SK-N-MC (cell line): ENCODE measurements around the gene CCDC38.
A peak's percentile ranks its signal among the peaks of the same experiment; 100 is the strongest.

ENCODE experiments used
- DNase-seq: peaks from one replicate; pipeline ENCODE4 v3.0.0-alpha.2; 2011; ENCODE audit warnings: low read depth, low spot score
- H3K27ac ChIP-seq: fragments of 200-600 bp; sonication (generic); 2 replicates; pipeline ENCODE4 v1.5.1; 2016; ENCODE audit warnings: mixed run types
- H3K36me3 ChIP-seq: fragments of 200-600 bp; sonication (generic); 2 replicates; pipeline ENCODE4 v1.6.1; 2017; ENCODE audit warnings: antibody characterized with exemption, low read length, mixed read lengths; ENCODE audit not compliant: insufficient read depth
- H3K4me3 ChIP-seq: fragments of 200-600 bp; sonication (generic); 2 replicates; pipeline ENCODE4 v1.5.1; 2016
- H3K9ac ChIP-seq: fragments of 200-600 bp; sonication (generic); 2 replicates; pipeline ENCODE4 v1.8.0; 2017; ENCODE audit warnings: mixed run types, mixed read lengths; ENCODE audit not compliant: insufficient read length
- H3K9me3 ChIP-seq: fragments of 200-600 bp; sonication (generic); 2 replicates; pipeline ENCODE4 v1.6.1; 2017; ENCODE audit warnings: low read depth, mild to moderate bottlenecking, antibody characterized with exemption, low read length, moderate library complexity, mixed read lengths
- EZH2 ChIP-seq: fragments of 200-600 bp; sonication (generic); IDR thresholded peaks from one replicate; pipeline ENCODE4 v1.6.1; 2017; ENCODE audit warnings: antibody characterized with exemption
- FOXP2 ChIP-seq: optimal IDR thresholded peaks from 2 replicates; pipeline ENCODE3; 2011; ENCODE audit warnings: mild to moderate bottlenecking, moderate library complexity; ENCODE audit not compliant: insufficient read depth; ENCODE audit errors: extremely low read length, control extremely low read depth
- POLR2AphosphoS5 ChIP-seq: IDR thresholded peaks from 2 replicates; pipeline ENCODE4 v1.6.1; 2012; ENCODE audit warnings: mild to moderate bottlenecking, low read depth, low read length, borderline replicate concordance

The CCDC38 gene

GRCh38 chr12:95951515-95951914 is 9.1 kb upstream of the CCDC38 start:
- Histone ChIP-seq H3K27ac (no peak overlapping the region), H3K9me3 (no peaks in the 10 kb centered on the region), H3K9ac (no peak overlapping the region), H3K4me3 (no peak overlapping the region), H3K36me3 (no peaks in the 10 kb centered on the region)
- no peak for DNase-seq
- no peak for TF ChIP-seq EZH2

GRCh38 chr12:95949477-95950206 is 7.2 kb upstream of the CCDC38 start:
- TF ChIP-seq POLR2AphosphoS5 (no peak), EZH2 (no peak), FOXP2 (no peak)
- Histone ChIP-seq H3K27ac (no peak overlapping the region), H3K9me3 (no peaks in the 10 kb centered on the region), H3K36me3 (no peaks in the 10 kb centered on the region), H3K9ac (no peak overlapping the region), H3K4me3 (no peak overlapping the region)
- no peak for DNase-seq

GRCh38 chr12:95944108-95944704 is 1.8 kb upstream of the CCDC38 start:
- H3K4me3 ChIP-seq: no peak overlapping the region
- no peak overlapping the region for H3K9ac ChIP-seq
- no peaks in the 10 kb centered on the region for H3K36me3 ChIP-seq
- no peak for TF ChIP-seq FOXP2
- TF ChIP-seq POLR2AphosphoS5: no peak
- no peak for TF ChIP-seq EZH2
- DNase-seq: no peak
- no peaks in the 10 kb centered on the region for H3K9me3 ChIP-seq
- H3K27ac ChIP-seq: no peak overlapping the region

- Histone ChIP-seq H3K9me3 (no peaks in the 10 kb centered on the region), H3K36me3 (no peaks in the 10 kb centered on the region), H3K4me3 (peak within 1 kb of the TSS; percentile 92), H3K27ac (no peak within 1 kb of the TSS), H3K9ac (peak within 1 kb of the TSS; percentile 92)
- TF ChIP-seq EZH2 (no peak), FOXP2 (no peak), POLR2AphosphoS5 (no peak; the same call in 1 of the 2 replicates)
- no peak for DNase-seq
Observed at GRCh38 chr12:95943330-95943842, 972 bp upstream of the CCDC38 start, which contains the start of gene AMDHD1. Gene AMDHD1, plus strand, starts transcription at chr12:95943331. Its CDS starts 68 bp downstream, at chr12:95943399.

GRCh38 chr12:95942101-95942523 is 302 bp downstream of the CCDC38 start:
- Histone ChIP-seq H3K9me3 (no peaks in the 10 kb centered on the region), H3K27ac (no peak overlapping the region), H3K9ac (peak overlapping the region; percentile 92), H3K36me3 (no peaks in the 10 kb centered on the region), H3K4me3 (peak overlapping the region; percentile 92)
- TF ChIP-seq FOXP2: no peak
- TF ChIP-seq POLR2AphosphoS5: no peak
- TF ChIP-seq EZH2: no peak
- DNase-seq: no peak

- Histone ChIP-seq H3K9ac (no peak overlapping the region), H3K36me3 (no peaks in the 10 kb centered on the region), H3K27ac (no peak overlapping the region), H3K4me3 (no peak overlapping the region), H3K9me3 (no peaks in the 10 kb centered on the region)
- no peak for TF ChIP-seq POLR2AphosphoS5
- no peak for TF ChIP-seq EZH2
- TF ChIP-seq FOXP2: no peak
- no peak for DNase-seq
Observed at GRCh38 chr12:95940514-95940913, 1.9 kb downstream of the CCDC38 start.

- no peaks in the 10 kb centered on the region for H3K9me3 ChIP-seq
- H3K27ac ChIP-seq: no peak overlapping the region
- H3K36me3 ChIP-seq: no peaks in the 10 kb centered on the region
- TF ChIP-seq POLR2AphosphoS5 (no peak), EZH2 (no peak), FOXP2 (no peak)
- DNase-seq: no peak
- H3K9ac ChIP-seq: no peak overlapping the region
- H3K4me3 ChIP-seq: no peak overlapping the region
Observed at GRCh38 chr12:95922231-95922630, 20.2 kb downstream of the CCDC38 start.

GRCh38 chr12:95919110-95919509 is 23.3 kb downstream of the CCDC38 start:
- Histone ChIP-seq H3K9me3 (no peaks in the 10 kb centered on the region), H3K27ac (no peak overlapping the region), H3K9ac (no peak overlapping the region), H3K4me3 (no peak overlapping the region), H3K36me3 (no peaks in the 10 kb centered on the region)
- no peak for DNase-seq
- TF ChIP-seq POLR2AphosphoS5 (no peak), EZH2 (no peak), FOXP2 (no peak)
